Kidney capillary endothelial cell (primary cell): ENCODE data around the gene UGT1A6.

ENCODE experiments used
- DNase-seq: peaks from one replicate; pipeline ENCODE4 v3.0.0-alpha.2; 2018; ENCODE audit warnings: low spot score

Gene UGT1A6

DNA sequence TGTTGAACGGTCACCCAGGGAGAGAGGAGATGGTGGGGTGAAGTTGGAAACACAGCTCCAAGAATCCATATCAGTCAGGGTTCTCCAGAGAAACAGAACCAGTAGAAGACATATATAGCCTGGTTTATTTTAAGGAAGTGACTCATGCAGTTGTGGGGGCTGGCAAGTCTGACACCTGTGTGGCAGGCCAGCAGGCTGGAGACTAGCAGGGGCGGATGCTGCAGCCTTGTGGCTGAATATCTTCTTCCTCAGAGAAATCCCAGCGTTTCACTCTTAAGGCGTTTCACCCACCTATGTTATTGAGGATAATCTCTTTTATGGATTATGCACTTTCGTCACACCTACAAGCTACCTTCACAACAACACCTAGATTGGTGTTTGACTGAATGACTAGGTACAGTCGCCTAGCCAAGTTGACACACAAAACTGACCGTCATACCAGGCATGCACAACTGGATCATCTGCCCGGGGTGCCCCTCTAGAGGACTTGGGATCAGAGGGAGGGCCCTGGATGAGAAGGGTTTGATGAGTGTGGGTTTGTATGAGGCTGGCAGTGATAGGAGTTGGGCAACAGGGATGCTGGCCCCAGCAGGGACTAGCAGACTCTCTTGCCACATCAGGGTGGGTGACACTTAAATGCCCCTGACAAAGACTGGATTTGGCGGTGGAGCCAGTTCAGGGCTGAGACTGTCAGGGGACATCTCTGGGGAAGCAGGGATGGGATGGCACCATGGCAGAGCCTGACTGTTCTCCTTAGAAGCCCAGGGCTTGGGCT lies 108.9 kb downstream of the UGT1A6 start:
- no peak for DNase-seq

- no peak for DNase-seq
These were observed 109.6 kb downstream of the UGT1A6 start for GRCh38 chr2:233802132-233802815.

- no peak for DNase-seq
These were observed 110.7 kb downstream of the UGT1A6 start for GRCh38 chr2:233803292-233803911.

DNA sequence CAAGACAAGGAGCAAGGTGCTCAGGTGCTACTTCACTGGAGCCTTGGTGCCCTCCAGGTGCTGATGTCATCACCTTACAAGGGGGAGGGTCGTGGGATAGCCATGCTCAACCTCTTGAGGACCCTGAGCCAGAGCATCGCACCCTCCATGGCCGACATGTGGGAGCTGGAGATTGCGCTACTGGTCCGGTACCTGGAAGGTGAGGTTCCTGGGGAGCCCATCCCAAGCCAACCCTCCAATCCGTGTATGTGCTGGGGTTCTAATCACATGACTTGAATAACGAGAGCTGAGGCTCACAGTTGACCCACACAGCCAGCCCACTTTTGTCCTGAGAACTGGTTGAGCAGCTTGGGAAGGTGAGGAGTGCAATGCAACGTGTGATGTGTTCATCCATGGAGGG lies 111.3 kb downstream of the UGT1A6 start:
- DNase-seq, result no peak

DNA sequence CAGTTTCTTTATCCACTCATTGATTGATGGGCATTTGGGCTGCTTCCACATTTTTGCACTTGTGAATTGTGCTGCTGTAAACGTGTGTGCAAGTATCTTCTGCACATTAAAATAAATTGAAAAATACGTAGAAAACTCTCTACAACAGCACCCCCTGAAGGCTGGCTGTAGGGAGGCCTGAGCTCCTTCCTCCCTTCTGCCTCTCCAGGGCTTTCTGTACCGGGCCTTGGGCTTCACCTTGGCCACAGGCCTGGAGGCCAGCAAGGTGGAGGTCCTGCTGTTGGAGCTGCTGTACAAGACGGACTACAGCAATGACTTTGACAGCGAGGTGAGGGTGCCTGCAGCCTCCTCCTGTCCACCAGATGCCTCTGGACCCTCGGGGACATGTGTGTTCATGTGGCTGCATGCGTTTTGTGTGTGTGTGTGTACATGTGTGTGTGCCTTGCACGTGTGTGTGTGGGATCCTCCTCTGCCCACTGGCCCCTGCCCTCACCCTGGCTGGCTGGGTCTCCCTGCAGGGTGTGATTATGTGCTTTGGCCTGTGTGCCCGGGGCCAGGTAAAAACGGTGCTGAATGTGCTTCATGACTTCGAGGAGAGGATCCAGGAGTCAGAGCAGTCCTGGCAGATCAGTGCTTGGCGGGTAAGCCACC lies 114.7 kb downstream of the UGT1A6 start:
- no peak for DNase-seq

DNA sequence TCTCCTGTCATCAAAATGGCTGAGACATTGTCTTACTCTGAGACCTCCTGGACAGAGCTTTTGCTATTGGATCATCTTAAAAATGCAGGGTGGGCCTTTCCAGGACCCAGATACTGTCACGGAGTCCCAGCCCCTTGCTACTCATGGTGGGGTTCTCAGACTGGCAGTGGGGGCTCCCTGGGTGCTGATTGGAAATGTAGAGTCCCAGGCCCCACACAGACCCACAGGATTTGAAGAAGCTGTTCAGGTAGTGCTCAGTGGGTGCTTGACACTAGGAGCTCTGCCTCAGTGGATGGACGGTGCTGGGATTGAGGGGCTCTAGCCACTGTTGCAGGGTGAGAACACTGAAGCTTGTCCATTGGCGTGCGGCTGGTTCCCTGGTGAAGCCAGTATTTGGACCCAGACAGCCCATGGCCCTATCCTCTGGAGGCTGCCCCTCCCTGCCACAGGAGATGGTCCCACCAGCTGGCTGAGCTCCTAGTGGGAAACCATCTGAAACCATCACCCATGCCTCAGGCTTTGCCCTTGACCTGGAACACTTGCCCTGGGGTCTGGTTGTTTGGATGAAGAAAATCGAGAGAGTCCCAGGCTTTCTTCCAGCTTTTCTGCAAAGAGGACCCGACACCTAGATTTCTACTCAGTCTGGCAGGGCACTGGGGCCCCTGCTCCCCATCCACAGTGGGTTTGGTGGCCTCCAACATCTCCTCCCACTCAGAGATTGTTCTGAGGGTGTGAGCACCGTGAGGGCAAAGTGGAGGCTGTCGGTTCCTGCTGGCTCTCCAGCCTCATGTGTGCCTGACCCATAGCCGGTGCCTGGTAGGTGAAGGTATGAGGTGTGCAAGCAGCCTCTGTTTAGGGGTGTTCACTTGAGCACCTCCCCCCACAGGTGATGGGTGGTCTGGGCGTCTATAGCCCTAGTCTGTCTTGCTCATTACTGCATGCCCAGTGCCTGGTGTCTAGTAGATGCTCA lies 115.6 kb downstream of the UGT1A6 start:
- DNase-seq, result no peak

GRCh38 chr2:233810385-233810784 lies 117.7 kb downstream of the UGT1A6 start:
- DNase-seq, result no peak

DNA sequence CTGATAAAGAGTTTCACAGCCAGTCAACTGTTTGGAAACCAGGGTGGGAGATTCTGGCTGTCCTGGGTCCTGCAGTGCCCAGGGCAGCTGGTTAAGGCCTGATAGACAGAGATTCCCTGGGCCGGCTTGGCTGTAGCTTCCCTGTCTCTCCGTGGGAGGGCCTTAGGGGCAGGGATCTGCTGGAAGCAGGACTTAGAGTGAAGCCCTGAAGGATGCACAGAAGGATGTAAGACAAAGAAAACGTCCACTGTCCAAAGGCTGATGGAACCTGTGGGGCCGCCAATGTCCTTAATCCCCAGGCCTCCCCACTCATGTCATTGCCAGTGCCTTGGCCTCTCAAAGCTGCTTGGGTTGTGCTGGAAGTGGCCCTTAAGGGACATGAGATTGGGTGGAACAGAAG lies 118.4 kb downstream of the UGT1A6 start:
- no peak for DNase-seq

DNA sequence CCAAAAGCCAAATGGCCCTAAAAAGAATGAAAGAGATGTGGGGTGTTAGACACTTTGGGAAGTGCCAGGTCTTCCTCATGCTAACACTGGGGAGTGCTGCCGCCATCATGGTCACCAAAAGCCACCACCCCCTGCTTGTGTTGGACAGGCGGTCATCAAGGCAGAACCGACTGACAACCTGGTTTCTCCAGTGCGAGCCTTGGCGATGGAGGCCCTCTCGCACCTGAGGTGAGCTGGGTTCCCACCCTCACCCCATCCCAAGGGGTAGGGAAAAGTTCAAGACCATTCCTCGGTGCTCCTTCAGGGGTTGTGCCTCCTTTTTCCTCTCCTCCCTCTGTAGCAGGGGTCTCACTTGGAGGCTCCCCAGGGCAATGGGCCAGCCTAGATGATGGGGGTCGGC lies 119.0 kb downstream of the UGT1A6 start:
- DNase-seq, result no peak

- DNase-seq, result no peak
These were observed 120.8 kb downstream of the UGT1A6 start for GRCh38 chr2:233813236-233814055.

DNA sequence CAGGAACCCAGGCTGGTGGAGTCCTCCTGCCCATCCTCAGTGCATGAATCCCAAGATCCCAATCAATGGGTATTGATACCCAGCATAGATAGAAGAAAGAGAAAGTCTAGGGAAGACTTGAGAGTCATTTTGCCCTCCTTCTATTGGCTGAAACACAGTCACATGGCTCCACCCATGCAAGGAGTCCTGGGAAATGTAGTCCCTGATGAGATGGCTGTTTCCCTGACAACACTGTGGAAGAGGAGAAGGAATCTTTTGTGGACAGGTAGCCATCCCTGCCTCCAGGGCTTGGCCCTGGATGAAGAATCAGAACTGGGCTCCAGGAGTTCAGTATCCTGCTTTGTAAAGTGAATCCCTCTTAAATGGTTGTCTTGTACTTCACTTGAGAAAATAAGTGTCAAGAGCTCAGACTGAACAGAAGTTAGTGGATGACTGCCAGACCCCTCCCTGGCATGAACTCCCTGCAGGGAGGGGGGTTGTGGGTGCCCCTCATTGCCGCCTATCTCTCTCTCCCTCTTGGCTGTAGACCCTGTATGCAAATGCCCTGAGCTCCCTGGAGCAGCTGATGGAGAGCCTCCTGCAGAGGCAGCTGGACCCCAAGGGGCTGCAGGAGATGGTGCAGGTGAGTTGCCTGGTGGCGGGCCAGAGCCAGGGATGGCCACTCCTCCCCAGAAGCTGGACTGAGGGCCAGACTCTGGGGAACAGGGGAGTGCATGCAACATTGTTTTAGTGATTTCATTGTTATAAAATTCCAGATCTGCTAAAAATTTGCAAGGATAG lies 121.6 kb downstream of the UGT1A6 start:
- DNase-seq, result no peak

DNA sequence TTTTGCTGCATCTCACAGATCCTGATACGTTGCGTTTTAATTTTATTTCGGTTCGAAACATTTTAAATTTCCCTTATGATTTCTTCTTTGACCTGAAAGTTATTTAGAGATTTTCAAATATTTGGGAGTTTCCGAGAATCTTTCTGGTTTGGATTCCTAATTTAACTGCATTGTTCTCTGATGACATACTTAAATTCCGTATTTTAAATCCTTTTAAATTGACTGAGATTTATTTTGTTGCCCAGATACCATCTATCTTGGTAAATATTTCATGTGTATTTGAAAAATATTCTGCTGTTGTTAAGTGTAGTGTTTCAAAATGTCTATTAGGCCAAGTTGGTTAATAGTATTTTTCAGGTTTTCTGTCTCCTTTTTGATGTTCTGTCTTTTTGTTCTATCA lies 123.2 kb downstream of the UGT1A6 start:
- no peak for DNase-seq

DNA sequence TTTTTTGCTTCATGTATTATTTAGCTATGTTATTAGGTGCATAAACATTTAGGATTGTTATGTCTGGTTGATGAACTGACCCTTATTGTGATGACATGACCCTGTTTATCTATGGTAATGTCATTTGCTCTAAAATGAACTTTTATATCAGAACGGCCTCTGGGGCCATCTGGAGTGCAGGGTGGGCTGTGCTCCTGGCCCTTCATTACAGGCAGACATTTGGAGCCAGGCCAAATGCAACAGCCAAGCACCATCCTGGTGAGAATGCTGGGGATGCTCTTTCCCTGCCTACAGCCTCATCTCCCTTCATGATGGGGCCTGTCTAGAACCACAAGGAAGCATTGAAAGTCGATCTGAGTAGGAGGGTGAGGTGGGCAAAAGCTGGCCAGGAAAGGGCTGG lies 123.6 kb downstream of the UGT1A6 start:
- no peak for DNase-seq

- no peak for DNase-seq
These were observed 124.1 kb downstream of the UGT1A6 start for GRCh38 chr2:233816771-233817170.

GRCh38 chr2:233817361-233817911 lies 124.7 kb downstream of the UGT1A6 start:
- DNase-seq, result no peak

GRCh38 chr2:233817995-233818638 lies 125.4 kb downstream of the UGT1A6 start:
- no peak for DNase-seq

GRCh38 chr2:233818639-233819621 lies 126.2 kb downstream of the UGT1A6 start:
- DNase-seq, result no peak
